ENCODE results near the gene UBE2J1.
"Not testable (repeated sequence)": the region's sequence is repeated elsewhere in the genome, so short reads cannot be mapped to it uniquely, and the experiment has no call there.

The UBE2J1 gene

DNA sequence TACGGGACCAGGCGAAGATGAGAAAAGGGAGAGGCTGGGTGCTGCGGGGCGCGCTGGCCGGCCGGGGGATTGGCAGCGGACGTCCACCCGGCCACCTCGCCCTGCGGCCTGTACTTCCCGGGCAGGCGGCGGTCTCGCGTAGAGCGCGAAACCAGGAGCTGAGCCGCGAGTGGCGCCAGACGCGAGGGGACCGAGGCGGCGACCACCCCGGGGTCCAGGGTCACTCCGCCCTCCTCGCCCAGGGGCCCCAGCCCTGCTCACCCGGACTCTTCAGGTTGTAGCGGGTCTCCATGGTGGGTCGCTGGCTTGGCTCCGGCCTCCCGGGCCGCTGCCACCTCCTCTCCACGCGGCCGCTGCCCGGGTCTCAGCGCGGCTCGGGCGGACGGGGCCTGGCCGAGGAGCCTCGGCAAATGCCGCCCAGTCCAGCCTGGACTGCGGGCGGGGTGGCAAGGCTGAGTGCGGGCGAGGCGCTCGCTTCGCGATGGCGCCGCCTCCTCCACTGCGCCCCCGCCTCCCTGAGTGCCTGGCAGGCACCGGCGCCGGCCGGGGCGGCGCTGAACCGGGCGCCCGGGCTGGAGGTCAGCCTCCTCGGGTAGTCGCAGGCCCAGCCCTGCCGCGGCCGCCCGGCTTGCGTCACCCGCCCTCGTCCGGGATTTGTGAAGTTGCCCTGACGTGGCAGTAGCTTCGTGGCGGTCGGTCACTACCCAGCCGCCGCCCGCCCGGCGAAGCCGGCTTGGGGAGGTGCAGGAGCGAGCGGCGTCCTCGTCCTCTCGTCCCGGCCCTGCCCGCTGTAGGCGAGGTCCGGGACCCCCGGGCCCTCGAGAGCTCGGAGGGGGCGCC, at the start of gene UBE2J1:
UBE2J1 (minus strand) TSS at position 445 of the 840 bp plus-strand sequence; CDS start at position 292, 153 bp downstream.
- peak; percentile 48 for DNase-seq (ENCODE audit: low read depth)

DNA sequence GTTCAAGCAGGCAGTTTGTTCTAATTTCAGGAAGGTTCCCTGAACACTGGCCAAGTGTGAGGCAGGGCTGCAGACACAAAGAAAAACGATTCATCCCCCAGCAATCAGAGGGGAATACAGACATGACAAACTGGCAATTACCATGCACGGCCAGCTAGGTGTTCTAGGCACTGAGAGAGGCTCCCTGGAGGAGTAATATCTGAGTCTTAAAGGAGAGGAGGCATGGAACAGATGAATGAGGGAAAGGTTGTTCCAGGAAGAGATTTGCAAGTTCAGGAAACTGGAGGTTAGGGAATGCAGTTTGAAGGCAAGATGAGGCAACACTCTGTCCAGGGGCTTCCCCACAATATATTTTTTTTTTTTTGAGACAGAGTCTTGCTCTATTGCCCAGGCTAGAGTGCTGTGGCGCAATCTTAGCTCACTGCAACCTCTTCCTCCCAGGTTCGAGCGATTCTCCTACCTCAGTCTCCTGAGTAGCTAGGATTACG, 48.4 kb upstream of the UBE2J1 start:
- DNase-seq (ENCODE audit: low read depth) = no peak

- DNase-seq (ENCODE audit: low read depth) = no peak
These were observed 47.5 kb upstream of the UBE2J1 start for GRCh38 chr6:89400050-89400449.

DNA sequence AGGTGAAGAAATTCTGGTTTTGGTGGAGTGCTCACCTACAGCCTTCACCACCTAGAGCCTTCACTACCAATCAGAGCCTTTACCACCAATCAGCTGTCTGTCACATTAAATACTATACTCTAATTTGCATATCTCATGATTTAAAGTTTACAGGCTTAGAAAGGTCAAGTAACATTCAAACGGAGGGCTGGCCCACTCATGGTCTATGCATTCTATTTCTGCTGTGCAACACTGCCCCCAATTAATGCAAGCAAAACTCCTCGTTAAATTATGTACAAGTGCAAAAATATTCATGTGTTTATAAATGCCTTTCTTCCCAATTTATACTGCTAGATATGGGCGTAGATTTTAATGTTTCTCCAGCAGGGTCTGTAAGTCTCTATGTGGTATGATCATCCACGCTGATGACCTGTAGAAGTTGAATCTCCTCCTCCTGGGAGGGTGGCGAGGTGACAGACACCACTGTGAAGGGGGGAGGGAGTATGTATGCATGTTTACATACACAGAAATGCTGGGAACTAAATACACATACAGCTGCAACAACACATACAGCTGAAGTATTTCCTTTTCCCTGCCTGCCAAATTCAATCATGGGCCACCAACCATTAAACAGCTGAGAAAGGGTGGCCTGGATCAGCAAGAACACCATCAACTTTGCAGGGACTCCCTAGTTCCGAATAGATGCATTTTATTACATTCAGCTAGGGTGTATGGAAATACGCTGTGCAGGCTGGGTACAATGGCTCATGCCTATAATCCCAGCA, 46.4 kb upstream of the UBE2J1 start:
- no peak for DNase-seq (ENCODE audit: low read depth)

- not testable (repeated sequence) for DNase-seq (ENCODE audit: low read depth)
These were observed 45.4 kb upstream of the UBE2J1 start for GRCh38 chr6:89397884-89398283.

DNA sequence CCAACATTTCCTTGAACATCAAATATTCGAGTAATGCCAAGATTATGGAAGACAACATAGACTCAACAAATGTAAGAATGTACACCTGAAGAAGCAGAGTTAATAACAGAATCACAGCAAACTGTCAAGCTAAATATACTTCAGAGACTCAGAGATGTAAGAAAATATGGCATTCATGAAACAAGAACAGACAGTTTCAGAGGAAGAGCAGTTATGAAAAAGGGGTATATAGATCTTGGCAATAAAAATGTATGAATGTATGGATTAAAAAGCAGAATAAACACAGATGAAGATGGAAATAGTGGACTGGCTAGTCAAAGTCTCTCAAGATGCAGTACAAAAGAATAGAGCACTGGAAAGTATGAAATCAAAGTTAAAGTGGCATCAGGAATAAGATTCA, 41.1 kb upstream of the UBE2J1 start:
- DNase-seq (ENCODE audit: low read depth) = no peak

DNA sequence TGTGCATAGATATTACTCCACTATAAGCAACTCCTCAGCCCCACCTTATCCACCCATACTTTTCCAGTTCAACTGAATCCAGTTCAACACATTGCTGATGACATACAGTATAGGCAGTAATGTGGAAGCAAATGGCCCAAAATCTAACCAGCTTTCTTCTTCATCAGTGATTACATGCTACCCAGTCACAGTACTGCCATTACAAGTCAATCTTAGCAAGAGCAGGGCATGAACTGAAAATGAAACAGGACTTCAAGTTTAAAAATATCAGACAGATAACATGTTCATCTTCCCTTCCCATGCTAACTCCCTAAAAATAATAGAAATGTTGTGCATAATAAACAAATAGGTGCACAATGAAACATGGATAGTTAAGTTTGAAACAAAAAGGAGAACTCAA, 40.3 kb upstream of the UBE2J1 start:
- no peak for DNase-seq (ENCODE audit: low read depth)

- no peak for DNase-seq (ENCODE audit: low read depth)
These were observed 36.3 kb upstream of the UBE2J1 start for GRCh38 chr6:89388846-89389245.

- no peak for DNase-seq (ENCODE audit: low read depth)
These were observed 35.1 kb upstream of the UBE2J1 start for GRCh38 chr6:89387516-89388201.

DNA sequence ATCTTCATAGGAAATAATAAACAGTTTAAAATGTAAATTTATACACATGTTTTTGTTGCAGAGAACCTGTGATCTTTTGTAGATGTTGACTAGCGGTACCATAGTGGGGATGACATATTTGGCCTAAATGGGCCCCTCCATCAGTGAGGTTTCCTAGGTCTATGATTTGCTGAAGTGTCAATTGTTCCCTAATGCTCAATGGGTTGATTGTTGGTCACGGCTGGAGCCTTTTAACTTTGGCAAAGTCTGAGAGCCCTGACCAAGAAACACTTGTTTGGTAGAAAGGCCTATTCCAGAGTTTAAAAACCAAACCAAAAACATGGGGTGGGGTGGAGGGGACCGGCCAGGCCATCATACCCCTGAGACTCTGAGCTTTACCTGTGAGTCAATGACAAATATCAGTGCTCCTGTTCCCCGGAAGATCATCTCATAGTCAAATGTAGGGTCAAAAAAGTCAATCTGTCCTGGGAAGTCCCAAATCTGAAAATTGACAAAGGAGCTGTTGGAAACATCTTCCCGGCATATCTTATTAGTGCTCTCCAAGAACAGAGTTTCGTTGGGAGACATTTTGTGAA, 34.5 kb upstream of the UBE2J1 start:
- no peak for DNase-seq (ENCODE audit: low read depth)

DNA sequence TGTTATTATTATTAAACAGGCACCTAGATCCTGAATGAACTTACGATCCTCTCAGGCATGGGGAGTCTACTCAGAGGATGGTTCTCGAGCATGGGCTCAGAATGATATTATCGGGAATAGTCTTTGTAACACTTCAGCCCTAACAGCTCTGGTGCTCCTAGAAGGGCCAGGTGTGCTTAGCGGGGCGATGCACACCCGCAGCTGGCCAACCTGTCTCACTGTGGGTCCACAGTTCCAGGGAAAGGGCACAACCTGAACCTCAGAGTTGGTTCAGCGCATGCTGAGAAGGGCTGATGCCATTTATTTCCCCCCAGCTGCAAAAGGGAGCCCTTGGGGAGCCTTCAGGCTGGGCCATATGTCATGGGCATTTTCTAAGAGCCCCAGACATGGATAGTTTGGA, 33.3 kb upstream of the UBE2J1 start:
- DNase-seq (ENCODE audit: low read depth) = no peak

DNA sequence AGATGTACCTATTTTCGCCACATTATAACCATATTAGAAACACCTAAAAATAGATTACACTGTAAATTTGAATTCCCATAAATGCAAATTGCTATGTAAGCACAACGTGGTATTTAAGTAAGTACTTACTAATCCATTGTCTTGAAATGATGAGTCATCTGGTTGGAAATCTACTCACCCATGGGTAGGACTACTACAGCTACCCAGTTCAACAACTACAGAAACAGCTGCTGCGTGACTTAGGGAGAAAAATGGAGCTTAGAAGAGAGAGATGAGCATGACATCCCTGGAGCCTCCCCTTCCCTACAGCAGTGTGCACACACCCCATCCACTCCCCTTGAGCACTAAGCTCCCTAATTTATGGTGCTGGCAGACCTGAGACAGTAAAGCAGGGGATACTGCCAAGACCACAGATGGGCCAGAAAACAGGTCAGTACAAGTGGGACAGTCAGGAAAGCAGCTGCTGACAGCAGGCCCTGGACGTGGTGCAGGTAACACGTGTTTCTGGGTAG, 32.7 kb upstream of the UBE2J1 start:
- DNase-seq (ENCODE audit: low read depth) = no peak

DNA sequence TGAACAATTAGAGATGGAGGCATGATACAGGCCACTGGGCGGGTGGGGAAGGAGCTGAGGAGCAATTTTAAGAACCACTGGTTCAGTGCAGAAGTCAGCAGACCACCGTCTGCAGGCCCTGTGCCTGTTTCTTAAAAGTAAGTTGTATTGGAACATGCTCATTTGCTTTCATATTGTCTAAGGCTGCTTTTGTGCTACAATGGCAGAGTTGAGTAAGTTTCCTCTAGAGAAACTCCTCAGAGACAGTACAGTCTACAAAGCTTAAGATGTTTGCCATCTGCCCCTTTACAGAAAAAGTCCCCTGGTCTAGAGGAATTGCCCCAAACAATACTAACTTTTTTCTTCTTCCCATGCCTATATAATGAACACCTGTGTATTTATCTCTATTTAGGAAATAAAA, 28.5 kb upstream of the UBE2J1 start:
- no peak for DNase-seq (ENCODE audit: low read depth)

DNA sequence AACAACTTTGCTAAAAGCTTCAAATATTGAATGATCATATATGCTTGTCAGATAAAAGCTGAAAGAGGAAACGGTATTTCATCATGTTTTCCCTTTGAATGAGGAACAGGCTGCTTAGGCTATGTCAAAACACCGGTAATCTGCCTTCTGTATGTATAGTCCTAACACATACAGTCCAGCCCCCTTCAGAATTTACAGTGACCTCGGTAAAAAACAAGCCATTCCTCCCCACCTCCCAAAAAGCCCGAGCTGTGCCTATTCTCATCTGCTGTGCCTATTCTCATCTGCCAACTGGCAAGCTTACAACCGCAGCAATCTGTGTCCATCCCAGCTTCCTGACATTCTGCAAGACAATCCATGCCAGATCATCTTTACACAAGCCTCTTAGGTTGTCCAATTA, 26.8 kb upstream of the UBE2J1 start:
- DNase-seq (ENCODE audit: low read depth) = no peak

DNA sequence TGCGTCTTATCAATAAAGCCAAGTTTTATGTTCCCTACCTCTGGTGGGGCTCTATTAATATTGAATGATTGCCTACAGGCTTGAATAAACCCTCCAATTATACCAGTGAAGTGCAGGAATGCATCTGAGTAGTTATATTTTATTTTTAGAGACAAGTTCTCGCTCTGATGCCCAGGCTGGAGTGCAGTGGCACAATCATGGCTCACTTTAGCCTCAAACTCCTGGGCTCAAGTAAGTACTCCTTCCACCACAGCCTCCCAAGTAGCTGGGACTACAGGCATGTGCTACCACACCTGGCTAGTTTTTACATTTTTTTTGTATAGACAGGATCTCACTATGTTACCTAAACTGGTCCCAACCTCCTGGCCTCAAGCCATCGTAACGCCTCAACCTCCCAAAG, 26.1 kb upstream of the UBE2J1 start:
- no peak for DNase-seq (ENCODE audit: low read depth)

DNA sequence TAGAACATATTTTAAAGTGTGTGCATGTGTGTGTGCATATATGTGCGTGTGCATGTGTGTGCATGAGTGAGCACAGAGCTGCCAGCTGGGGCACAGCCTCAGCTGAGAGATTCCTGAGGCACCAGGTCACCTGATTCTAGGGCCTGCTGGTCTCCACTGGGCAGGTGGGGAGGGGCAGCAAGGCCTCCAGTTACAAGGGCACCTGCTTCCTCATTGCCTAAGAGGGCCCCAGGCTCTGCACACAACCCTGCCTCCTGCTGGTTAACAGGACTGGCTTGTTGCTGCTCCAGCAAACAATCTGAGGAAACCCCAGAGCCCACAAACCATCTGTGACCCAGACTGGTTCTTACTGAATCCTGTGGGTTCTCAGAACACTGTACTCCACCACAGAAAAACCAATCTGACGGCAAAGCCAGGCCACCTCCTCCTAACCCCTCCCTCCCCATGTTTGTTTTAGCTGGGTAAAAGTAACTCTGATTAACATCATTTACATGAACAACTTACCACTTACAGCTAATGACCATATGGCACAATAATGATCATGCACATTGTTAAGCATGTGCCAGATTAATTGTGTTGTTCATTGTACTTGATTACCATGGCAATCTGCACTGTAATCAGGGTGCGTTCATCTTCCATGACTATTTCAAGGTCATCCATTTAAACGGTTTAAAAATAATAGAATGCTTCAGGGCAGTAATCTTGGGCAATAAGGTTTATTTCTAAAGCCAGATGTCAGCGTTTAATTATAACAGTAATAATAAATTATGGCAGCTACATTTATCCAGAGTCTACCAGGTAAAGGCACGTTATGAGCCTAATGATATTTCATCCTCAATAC, 23.1 kb upstream of the UBE2J1 start:
- DNase-seq (ENCODE audit: low read depth) = peak; percentile 13

GRCh38 chr6:89372506-89372901, 20.0 kb upstream of the UBE2J1 start:
- no peak for DNase-seq (ENCODE audit: low read depth)

GRCh38 chr6:89371849-89372505, 19.5 kb upstream of the UBE2J1 start:
- DNase-seq (ENCODE audit: low read depth) = peak; percentile 44

- no peak for DNase-seq (ENCODE audit: low read depth)
These were observed 16.5 kb upstream of the UBE2J1 start for GRCh38 chr6:89368999-89369398.

DNA sequence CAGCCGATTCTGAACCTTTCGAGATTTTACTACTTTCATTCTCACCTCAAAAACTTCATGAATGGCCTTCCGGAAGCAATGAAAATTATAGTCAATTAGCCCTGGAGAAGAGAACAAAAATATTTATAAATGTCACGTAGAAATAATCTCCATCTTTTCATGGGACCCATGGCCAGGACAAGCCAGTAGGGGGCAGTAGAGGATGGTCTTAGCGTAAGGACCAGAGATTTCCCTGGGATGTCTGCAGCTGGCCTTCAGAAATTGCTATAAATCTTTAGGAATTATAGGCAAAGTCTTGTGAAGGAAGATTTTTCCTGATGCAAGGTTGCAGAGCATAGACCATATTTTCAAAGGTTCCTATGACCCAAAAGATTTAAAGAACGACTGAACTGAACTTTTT, 15.6 kb upstream of the UBE2J1 start:
- peak; percentile 20 for DNase-seq (ENCODE audit: low read depth)

DNA sequence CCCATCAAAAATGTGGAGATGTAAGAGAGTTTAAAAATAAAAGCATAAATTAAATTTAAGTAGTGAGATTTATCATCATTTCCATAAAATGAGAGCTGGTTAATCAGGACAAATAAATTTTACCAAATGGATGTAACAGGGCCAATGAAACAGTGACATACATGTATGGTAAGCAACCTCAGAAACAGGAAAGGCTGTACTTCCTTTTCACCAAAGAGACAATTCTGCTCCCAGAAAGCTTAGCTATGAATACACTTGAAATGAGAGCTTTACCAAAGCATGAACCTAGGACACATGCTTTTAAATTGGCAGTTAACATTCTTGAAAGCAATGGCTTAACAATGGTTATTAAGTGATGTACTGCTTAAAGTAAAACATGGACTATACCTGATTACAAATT, 12.1 kb upstream of the UBE2J1 start:
- DNase-seq (ENCODE audit: low read depth) = no peak

All from stimulated activated CD8-positive, alpha-beta memory T cell treated with anti-CD3 and anti-CD28 coated beads, Interleukin-15, amount 100 ng/mL, for 24 hours (primary cell).